Activated CD4-positive, alpha-beta T cell treated with anti-CD3 and anti-CD28 coated beads, Interleukin-2, amount 10 ng/mL, durations not matched to agents 24 days and 14 days (primary cell): ENCODE measurements around the gene SLC6A3. TPM values are rescaled to one million over a fixed set of nuclear protein-coding genes. Genes with fewer than 3 reads are reported as not detected.

Experiments used
- DNase-seq: peaks from one replicate; pipeline ENCODE4 v3.0.0; 2022
- H3K27ac Mint-ChIP-seq: one replicate; pipeline ENCODE4 v1.8.0; 2022; ENCODE audit warnings: mild to moderate bottlenecking, mixed read lengths
- H3K27me3 Mint-ChIP-seq: one replicate; pipeline ENCODE4 v1.8.0; 2022; ENCODE audit warnings: mixed read lengths
- H3K36me3 Mint-ChIP-seq: one replicate; pipeline ENCODE4 v1.8.0; 2022; ENCODE audit warnings: low read depth, mild to moderate bottlenecking, mixed read lengths
- H3K4me1 Mint-ChIP-seq: one replicate; pipeline ENCODE4 v1.8.0; 2021; ENCODE audit warnings: mixed read lengths
- H3K4me3 Mint-ChIP-seq: one replicate; pipeline ENCODE4 v1.8.0; 2022; ENCODE audit warnings: mild to moderate bottlenecking, moderate library complexity, mixed read lengths
- H3K9me3 Mint-ChIP-seq: one replicate; pipeline ENCODE4 v1.8.0; 2021; ENCODE audit warnings: mixed read lengths
- intact Hi-C: fragments of 100-400 bp; cut with micrococcal nuclease; formaldehyde crosslinking; loops from one replicate; pipeline ENCODE4 v1.15.1; 2023
- total RNA-seq: library from RNA; stranded (reverse); gene quantifications from 2 replicates; pipeline ENCODE4 v1.2.3, GENCODE V29; 2022

The SLC6A3 gene
- total RNA-seq, 1 donor from 2014 or later: not detected

GRCh38 chr5:1473746-1474145 lies 28.5 kb upstream of the SLC6A3 start:
- no peaks in the 10 kb centered on the region for H3K27me3 Mint-ChIP-seq
- no peaks in the 10 kb centered on the region for H3K4me1 Mint-ChIP-seq
- no peaks in the 10 kb centered on the region for H3K9me3 Mint-ChIP-seq
- peaks cover 25% of the 10 kb centered on the region for H3K36me3 Mint-ChIP-seq
- H3K4me3 Mint-ChIP-seq: no peak overlapping the region
- H3K27ac Mint-ChIP-seq: no peak overlapping the region
- DNase-seq: no peak
- intact Hi-C loops: no loop called here

GRCh38 chr5:1472964-1473628 lies 27.9 kb upstream of the SLC6A3 start:
- intact Hi-C loops: no loop called here
- DNase-seq: no peak
- Mint-ChIP-seq H3K27ac (no peak overlapping the region), H3K4me1 (no peaks in the 10 kb centered on the region), H3K27me3 (no peaks in the 10 kb centered on the region), H3K36me3 (peaks cover 25% of the 10 kb centered on the region), H3K4me3 (no peak overlapping the region), H3K9me3 (no peaks in the 10 kb centered on the region)

GRCh38 chr5:1471997-1472963 lies 27.0 kb upstream of the SLC6A3 start:
- H3K27ac Mint-ChIP-seq: no peak overlapping the region
- intact Hi-C loops: no loop called here

GRCh38 chr5:1471240-1471853 lies 26.1 kb upstream of the SLC6A3 start:
- intact Hi-C loops: no loop called here
- Mint-ChIP-seq H3K4me3 (no peak overlapping the region), H3K27ac (no peak overlapping the region), H3K36me3 (peaks cover 25% of the 10 kb centered on the region), H3K9me3 (no peaks in the 10 kb centered on the region), H3K4me1 (no peaks in the 10 kb centered on the region), H3K27me3 (no peaks in the 10 kb centered on the region)
- DNase-seq: no peak

More at GRCh38 chr5:1471997-1472963, 27.0 kb upstream of the SLC6A3 start:
- H3K4me3 Mint-ChIP-seq: no peak overlapping the region
- H3K27me3 Mint-ChIP-seq: no peaks in the 10 kb centered on the region
- peaks cover 29% of the 10 kb centered on the region for H3K36me3 Mint-ChIP-seq
- H3K9me3 Mint-ChIP-seq: no peaks in the 10 kb centered on the region
- no peaks in the 10 kb centered on the region for H3K4me1 Mint-ChIP-seq
- no peak for DNase-seq

GRCh38 chr5:1470762-1471211 lies 25.5 kb upstream of the SLC6A3 start:
- H3K27ac Mint-ChIP-seq: no peak overlapping the region
- intact Hi-C loops: no loop called here

GRCh38 chr5:1468629-1469527 lies 23.6 kb upstream of the SLC6A3 start:
- intact Hi-C loops: no loop called here
- Mint-ChIP-seq H3K27me3 (no peaks in the 10 kb centered on the region), H3K27ac (no peak overlapping the region), H3K9me3 (peaks cover 4% of the 10 kb centered on the region), H3K4me3 (no peak overlapping the region), H3K4me1 (no peaks in the 10 kb centered on the region), H3K36me3 (peaks cover 48% of the 10 kb centered on the region)
- no peak for DNase-seq

More at GRCh38 chr5:1470762-1471211, 25.5 kb upstream of the SLC6A3 start:
- H3K9me3 Mint-ChIP-seq: no peaks in the 10 kb centered on the region
- H3K36me3 Mint-ChIP-seq: peaks cover 31% of the 10 kb centered on the region
- H3K4me1 Mint-ChIP-seq: no peaks in the 10 kb centered on the region
- no peaks in the 10 kb centered on the region for H3K27me3 Mint-ChIP-seq
- no peak overlapping the region for H3K4me3 Mint-ChIP-seq
- no peak for DNase-seq

- H3K4me1 Mint-ChIP-seq: no peaks in the 10 kb centered on the region
- H3K27ac Mint-ChIP-seq: no peak overlapping the region
- no peak overlapping the region for H3K4me3 Mint-ChIP-seq
- H3K9me3 Mint-ChIP-seq: peaks cover 4% of the 10 kb centered on the region
- H3K27me3 Mint-ChIP-seq: no peaks in the 10 kb centered on the region
- no peak for DNase-seq
- intact Hi-C loops: no loop called here
- peaks cover 52% of the 10 kb centered on the region for H3K36me3 Mint-ChIP-seq
These were observed 23.0 kb upstream of the SLC6A3 start for GRCh38 chr5:1468247-1468612.

GRCh38 chr5:1467341-1468246 lies 22.4 kb upstream of the SLC6A3 start:
- no peaks in the 10 kb centered on the region for H3K27me3 Mint-ChIP-seq
- no peak overlapping the region for H3K27ac Mint-ChIP-seq
- H3K4me1 Mint-ChIP-seq: no peaks in the 10 kb centered on the region
- peaks cover 49% of the 10 kb centered on the region for H3K36me3 Mint-ChIP-seq
- H3K4me3 Mint-ChIP-seq: no peak overlapping the region
- no peak for DNase-seq
- intact Hi-C loops: no loop called here
- H3K9me3 Mint-ChIP-seq: peaks cover 4% of the 10 kb centered on the region

GRCh38 chr5:1466631-1467265 lies 21.5 kb upstream of the SLC6A3 start:
- no peak overlapping the region for H3K27ac Mint-ChIP-seq
- intact Hi-C loops: no loop called here

GRCh38 chr5:1465966-1466471 lies 20.8 kb upstream of the SLC6A3 start:
- Mint-ChIP-seq H3K27ac (no peak overlapping the region), H3K9me3 (peaks cover 4% of the 10 kb centered on the region), H3K4me1 (no peaks in the 10 kb centered on the region), H3K27me3 (no peaks in the 10 kb centered on the region), H3K36me3 (peaks cover 55% of the 10 kb centered on the region), H3K4me3 (no peak overlapping the region)
- DNase-seq: no peak
- intact Hi-C loops: no loop called here

More at GRCh38 chr5:1466631-1467265, 21.5 kb upstream of the SLC6A3 start:
- no peaks in the 10 kb centered on the region for H3K27me3 Mint-ChIP-seq
- H3K36me3 Mint-ChIP-seq: peaks cover 51% of the 10 kb centered on the region
- no peaks in the 10 kb centered on the region for H3K4me1 Mint-ChIP-seq
- peaks cover 4% of the 10 kb centered on the region for H3K9me3 Mint-ChIP-seq
- no peak for DNase-seq
- no peak overlapping the region for H3K4me3 Mint-ChIP-seq

- H3K36me3 Mint-ChIP-seq: peaks cover 61% of the 10 kb centered on the region
- H3K27ac Mint-ChIP-seq: no peak overlapping the region
- no peak for DNase-seq
- no peak overlapping the region for H3K4me3 Mint-ChIP-seq
- peaks cover 4% of the 10 kb centered on the region for H3K9me3 Mint-ChIP-seq
- H3K27me3 Mint-ChIP-seq: no peaks in the 10 kb centered on the region
- intact Hi-C loops: no loop called here
- H3K4me1 Mint-ChIP-seq: no peaks in the 10 kb centered on the region
These were observed 19.9 kb upstream of the SLC6A3 start for GRCh38 chr5:1465117-1465516.

GRCh38 chr5:1464511-1464910 lies 19.3 kb upstream of the SLC6A3 start:
- Mint-ChIP-seq H3K4me3 (no peak overlapping the region), H3K27me3 (no peaks in the 10 kb centered on the region), H3K36me3 (peaks cover 64% of the 10 kb centered on the region), H3K9me3 (peaks cover 4% of the 10 kb centered on the region), H3K4me1 (no peaks in the 10 kb centered on the region), H3K27ac (no peak overlapping the region)
- intact Hi-C loops: no loop called here
- no peak for DNase-seq
